A549 (cell line): Measurements from ENCODE around the gene SDC1.

ENCODE experiments used
- CBX8 ChIP-seq: fragments of 200-600 bp; sonication (generic); IDR thresholded peaks from 2 replicates; pipeline ENCODE4 v1.6.1; 2016
- EP300 ChIP-seq, 2 experiments: fragments of >200 bp; sonication (Bioruptor Twin); formaldehyde crosslinking; IDR thresholded peaks; 2 replicates in 1 of 2; 3 replicates in 1 of 2; pipeline ENCODE4 v1.6.1; 2016 to 2017
- NPAS2 ChIP-seq: fragments of 250-450 bp; sonication (Bioruptor Pico); IDR thresholded peaks from 2 replicates; pipeline ENCODE4 v1.8.0; 2022; ENCODE audit warnings: mild to moderate bottlenecking, moderate library complexity, borderline replicate concordance
- SMC3 ChIP-seq: fragments of >200 bp; sonication (Bioruptor Twin); formaldehyde crosslinking; IDR thresholded peaks from 3 replicates; pipeline ENCODE4 v1.6.1; 2018; ENCODE audit warnings: inconsistent platforms
- TP53 ChIP-seq: fragments of 250-450 bp; sonication (Bioruptor Pico); IDR thresholded peaks from 2 replicates; pipeline ENCODE4 v1.5.0; 2021; ENCODE audit warnings: mild to moderate bottlenecking, moderate library complexity
- TF ChIP-seq, protein P1 (sequence below): fragments of >200 bp; sonication (Bioruptor Twin); formaldehyde crosslinking; IDR thresholded peaks from 3 replicates; pipeline ENCODE4 v1.5.1; 2016
- TF ChIP-seq, protein P2 (sequence below): IDR thresholded peaks from 2 replicates; pipeline ENCODE4 v1.6.1; 2012

DNA sequence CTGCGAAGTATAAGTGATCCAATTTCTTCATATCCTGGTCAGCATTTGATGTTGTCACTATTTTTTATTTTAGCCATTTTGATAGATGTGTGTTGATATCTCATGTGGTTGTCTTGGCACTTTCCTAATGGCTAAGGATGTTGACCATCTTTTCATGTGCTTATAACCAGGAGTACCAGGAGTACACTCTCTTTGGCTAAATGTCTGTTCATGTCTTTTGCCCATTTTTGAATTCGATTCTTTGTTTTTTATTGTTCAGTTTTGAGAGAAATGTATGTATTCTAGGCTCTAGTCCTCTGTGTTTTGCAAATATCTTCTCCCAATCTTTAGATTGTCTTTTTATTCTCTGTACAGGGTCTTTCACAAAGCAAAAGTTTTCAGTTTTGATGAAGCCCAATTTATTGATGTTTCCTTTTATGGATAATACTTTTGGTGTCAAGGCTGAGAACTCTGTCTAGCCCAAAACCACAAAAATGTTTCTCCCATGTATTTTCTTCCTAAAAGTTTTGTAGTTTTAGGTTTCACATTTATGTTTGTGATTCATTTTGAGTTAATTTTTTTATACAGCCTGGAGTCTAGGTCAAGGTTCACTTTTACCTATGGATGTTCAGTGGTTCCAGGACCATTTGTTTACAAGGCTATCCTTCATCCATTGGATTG lies 65.4 kb downstream of the SDC1 start:
- TF ChIP-seq, protein P1, sequence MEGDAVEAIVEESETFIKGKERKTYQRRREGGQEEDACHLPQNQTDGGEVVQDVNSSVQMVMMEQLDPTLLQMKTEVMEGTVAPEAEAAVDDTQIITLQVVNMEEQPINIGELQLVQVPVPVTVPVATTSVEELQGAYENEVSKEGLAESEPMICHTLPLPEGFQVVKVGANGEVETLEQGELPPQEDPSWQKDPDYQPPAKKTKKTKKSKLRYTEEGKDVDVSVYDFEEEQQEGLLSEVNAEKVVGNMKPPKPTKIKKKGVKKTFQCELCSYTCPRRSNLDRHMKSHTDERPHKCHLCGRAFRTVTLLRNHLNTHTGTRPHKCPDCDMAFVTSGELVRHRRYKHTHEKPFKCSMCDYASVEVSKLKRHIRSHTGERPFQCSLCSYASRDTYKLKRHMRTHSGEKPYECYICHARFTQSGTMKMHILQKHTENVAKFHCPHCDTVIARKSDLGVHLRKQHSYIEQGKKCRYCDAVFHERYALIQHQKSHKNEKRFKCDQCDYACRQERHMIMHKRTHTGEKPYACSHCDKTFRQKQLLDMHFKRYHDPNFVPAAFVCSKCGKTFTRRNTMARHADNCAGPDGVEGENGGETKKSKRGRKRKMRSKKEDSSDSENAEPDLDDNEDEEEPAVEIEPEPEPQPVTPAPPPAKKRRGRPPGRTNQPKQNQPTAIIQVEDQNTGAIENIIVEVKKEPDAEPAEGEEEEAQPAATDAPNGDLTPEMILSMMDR: no peak
- TF ChIP-seq, protein P2, sequence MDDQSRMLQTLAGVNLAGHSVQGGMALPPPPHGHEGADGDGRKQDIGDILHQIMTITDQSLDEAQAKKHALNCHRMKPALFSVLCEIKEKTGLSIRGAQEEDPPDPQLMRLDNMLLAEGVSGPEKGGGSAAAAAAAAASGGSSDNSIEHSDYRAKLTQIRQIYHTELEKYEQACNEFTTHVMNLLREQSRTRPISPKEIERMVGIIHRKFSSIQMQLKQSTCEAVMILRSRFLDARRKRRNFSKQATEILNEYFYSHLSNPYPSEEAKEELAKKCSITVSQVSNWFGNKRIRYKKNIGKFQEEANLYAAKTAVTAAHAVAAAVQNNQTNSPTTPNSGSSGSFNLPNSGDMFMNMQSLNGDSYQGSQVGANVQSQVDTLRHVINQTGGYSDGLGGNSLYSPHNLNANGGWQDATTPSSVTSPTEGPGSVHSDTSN: no peak
- TF ChIP-seq CBX8 (no peak), EP300 (IDR thresholded peaks at IDR 0.05) (no peak), TP53 (no peak), NPAS2 (CRISPR knock-in tag) (no peak), SMC3 (no peak)
